ENCODE data around the gene SGK2. TPM values are rescaled to one million over a fixed set of nuclear protein-coding genes. Genes with fewer than 3 reads are reported as not detected.

The SGK2 gene
- total RNA-seq, 2 experiments from 2014 or later: 0.41 to 0.48 TPM

DNA sequence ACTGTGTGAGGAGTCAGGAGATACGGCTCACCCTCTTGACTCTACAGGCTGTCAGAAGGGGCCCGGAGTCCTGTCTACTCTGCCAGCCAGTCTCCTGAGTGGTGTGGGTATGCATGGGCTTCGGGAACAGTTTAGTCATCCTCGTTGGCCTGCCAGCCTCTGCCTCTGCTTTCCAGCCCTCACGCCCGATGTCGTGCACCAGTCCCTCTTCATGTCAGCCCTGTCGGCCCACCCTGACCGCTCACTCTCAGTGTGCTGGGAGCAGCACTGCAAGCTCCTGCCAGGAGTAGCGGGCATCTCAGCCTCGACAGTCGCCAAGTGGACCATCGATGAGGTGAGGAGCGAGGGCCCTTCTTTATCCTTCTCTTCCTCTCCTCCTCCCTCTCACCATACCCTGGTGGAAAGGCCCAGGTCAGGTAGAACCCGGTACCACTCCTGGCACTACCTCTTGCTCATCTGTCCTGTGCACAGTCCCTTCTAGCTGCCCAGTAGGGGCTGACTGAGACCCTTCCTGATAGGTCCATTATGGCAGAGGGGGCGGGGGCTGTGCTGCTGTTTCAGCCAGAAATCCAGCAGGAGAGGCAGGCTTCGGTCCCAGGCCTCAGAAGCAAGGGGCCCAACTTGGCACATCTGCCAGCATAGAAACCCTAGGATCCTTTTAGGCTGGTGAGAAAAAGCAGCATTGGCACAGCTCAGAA is 18.7 kb upstream of the SGK2 start:
- Histone ChIP-seq H3K4me3 (ENCODE audit: low read depth, low read length, poor library complexity, severe bottlenecking) (no peak overlapping the region), H2AFZ (ENCODE audit: low read length) (no peak overlapping the region), H3K36me3 (ENCODE audit: insufficient read depth, low read length) (no peaks in the 10 kb centered on the region; the same call in none of the 2 replicates), H3K9me3 (ENCODE audit: low read length) (no peaks in the 10 kb centered on the region), H3K4me2 (ENCODE audit: low read length) (no peak overlapping the region), H4K20me1 (ENCODE audit: insufficient read depth, low read length) (no peaks in the 10 kb centered on the region), H3K79me2 (ENCODE audit: insufficient read depth, low read depth, low read length) (no peaks in the 10 kb centered on the region), H3K4me1 (ENCODE audit: insufficient read depth, low read length, poor library complexity, severe bottlenecking) (no peaks in the 10 kb centered on the region), H3K9me2 (ENCODE audit: insufficient read depth, low read length) (no peaks in the 10 kb centered on the region), H3K27ac (ENCODE audit: low read depth, low read length, poor library complexity, severe bottlenecking) (no peak overlapping the region)
- ChIA-PET POLR2A (no interaction called here), CTCF (ENCODE audit: unreplicated experiment) (no interaction called here)
- BruUV-seq (replicated peaks): no TSS peak
- DNase-seq (ENCODE audit: low spot score): no peak
- TF ChIP-seq, protein P1, sequence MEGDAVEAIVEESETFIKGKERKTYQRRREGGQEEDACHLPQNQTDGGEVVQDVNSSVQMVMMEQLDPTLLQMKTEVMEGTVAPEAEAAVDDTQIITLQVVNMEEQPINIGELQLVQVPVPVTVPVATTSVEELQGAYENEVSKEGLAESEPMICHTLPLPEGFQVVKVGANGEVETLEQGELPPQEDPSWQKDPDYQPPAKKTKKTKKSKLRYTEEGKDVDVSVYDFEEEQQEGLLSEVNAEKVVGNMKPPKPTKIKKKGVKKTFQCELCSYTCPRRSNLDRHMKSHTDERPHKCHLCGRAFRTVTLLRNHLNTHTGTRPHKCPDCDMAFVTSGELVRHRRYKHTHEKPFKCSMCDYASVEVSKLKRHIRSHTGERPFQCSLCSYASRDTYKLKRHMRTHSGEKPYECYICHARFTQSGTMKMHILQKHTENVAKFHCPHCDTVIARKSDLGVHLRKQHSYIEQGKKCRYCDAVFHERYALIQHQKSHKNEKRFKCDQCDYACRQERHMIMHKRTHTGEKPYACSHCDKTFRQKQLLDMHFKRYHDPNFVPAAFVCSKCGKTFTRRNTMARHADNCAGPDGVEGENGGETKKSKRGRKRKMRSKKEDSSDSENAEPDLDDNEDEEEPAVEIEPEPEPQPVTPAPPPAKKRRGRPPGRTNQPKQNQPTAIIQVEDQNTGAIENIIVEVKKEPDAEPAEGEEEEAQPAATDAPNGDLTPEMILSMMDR (conservative IDR thresholded peaks at IDR 0.05; ENCODE audit: low read length): no peak
- intact Hi-C loops (cut with micrococcal nuclease; ENCODE audit: unreplicated experiment): no loop called here

- no peaks in the 10 kb centered on the region for H3K4me1 ChIP-seq (ENCODE audit: insufficient read depth, low read length, poor library complexity, severe bottlenecking)
- no peak for TF ChIP-seq EZH2phosphoT487 (IDR thresholded peaks at IDR 0.05; ENCODE audit: borderline replicate concordance, low read depth, low read length)
- TF ChIP-seq, protein P1 (conservative IDR thresholded peaks at IDR 0.05; ENCODE audit: low read length): no peak
- CTCF ChIA-PET (ENCODE audit: unreplicated experiment): no interaction called here
- POLR2A ChIA-PET: interaction anchor here (0.6 kb wide), 1 partner anchor 98 kb away, joined by 3 read pairs; no protein-coding TSS in a partner anchor
- no peaks in the 10 kb centered on the region for H4K20me1 ChIP-seq (ENCODE audit: insufficient read depth, low read length)
- H3K79me2 ChIP-seq (ENCODE audit: insufficient read depth, low read depth, low read length): no peaks in the 10 kb centered on the region
- H3K9me3 ChIP-seq (ENCODE audit: low read length): no peaks in the 10 kb centered on the region
- intact Hi-C loops (cut with micrococcal nuclease; ENCODE audit: unreplicated experiment): no loop called here
- H2AFZ ChIP-seq (ENCODE audit: low read length): no peak overlapping the region
- H3K4me2 ChIP-seq (ENCODE audit: low read length): no peak overlapping the region
- no peak overlapping the region for H3K27ac ChIP-seq (ENCODE audit: low read depth, low read length, poor library complexity, severe bottlenecking)
- no peaks in the 10 kb centered on the region; the same call in none of the 2 replicates for H3K36me3 ChIP-seq (ENCODE audit: insufficient read depth, low read length)
- no peak overlapping the region for H3K4me3 ChIP-seq (ENCODE audit: low read depth, low read length, poor library complexity, severe bottlenecking)
- H3K9me2 ChIP-seq (ENCODE audit: insufficient read depth, low read length): no peaks in the 10 kb centered on the region
- BruUV-seq (replicated peaks): no TSS peak
- no peak for DNase-seq (ENCODE audit: low spot score)
Measured at GRCh38 chr20:43540673-43541060, 18.2 kb upstream of the SGK2 start.

DNA sequence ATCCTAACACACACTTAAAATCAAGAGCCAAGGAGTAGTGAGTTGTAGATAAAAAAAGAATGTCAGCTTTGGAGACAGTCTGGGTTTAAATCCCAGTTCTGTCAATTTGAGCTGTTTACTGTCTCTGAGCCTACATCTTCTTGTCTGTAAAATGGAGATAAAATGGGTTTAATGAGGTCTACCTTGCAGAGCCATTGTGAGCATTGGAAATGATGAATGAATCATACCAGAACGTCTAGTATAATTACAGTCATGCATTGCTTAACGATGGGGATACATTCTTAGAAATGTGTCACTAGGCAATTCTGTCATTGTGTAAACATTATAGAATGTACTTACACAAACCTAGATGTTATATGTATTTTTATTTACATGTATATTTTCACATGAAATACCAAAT is 17.6 kb upstream of the SGK2 start:
- Histone ChIP-seq H4K20me1 (ENCODE audit: insufficient read depth, low read length) (no peaks in the 10 kb centered on the region), H3K79me2 (ENCODE audit: insufficient read depth, low read depth, low read length) (no peaks in the 10 kb centered on the region), H3K36me3 (ENCODE audit: insufficient read depth, low read length) (no peaks in the 10 kb centered on the region; the same call in none of the 2 replicates), H3K27ac (ENCODE audit: low read depth, low read length, poor library complexity, severe bottlenecking) (no peak overlapping the region), H3K9me3 (ENCODE audit: low read length) (no peaks in the 10 kb centered on the region), H3K4me1 (ENCODE audit: insufficient read depth, low read length, poor library complexity, severe bottlenecking) (no peaks in the 10 kb centered on the region), H3K4me3 (ENCODE audit: low read depth, low read length, poor library complexity, severe bottlenecking) (no peak overlapping the region), H3K9me2 (ENCODE audit: insufficient read depth, low read length) (no peaks in the 10 kb centered on the region), H3K4me2 (ENCODE audit: low read length) (no peak overlapping the region), H2AFZ (ENCODE audit: low read length) (no peak overlapping the region)
- ChIA-PET CTCF (ENCODE audit: unreplicated experiment) (no interaction called here), POLR2A (interaction anchor here (0.6 kb wide), 1 partner anchor 98 kb away, joined by 3 read pairs; no protein-coding TSS in a partner anchor)
- no peak for DNase-seq (ENCODE audit: low spot score)
- no TSS peak for BruUV-seq (replicated peaks)
- TF ChIP-seq, protein P1 (conservative IDR thresholded peaks at IDR 0.05; ENCODE audit: low read length): no peak
- TF ChIP-seq EZH2phosphoT487 (IDR thresholded peaks at IDR 0.05; ENCODE audit: borderline replicate concordance, low read depth, low read length): no peak
- intact Hi-C loops (cut with micrococcal nuclease; ENCODE audit: unreplicated experiment): no loop called here
